Activated gamma-delta T cell treated with anti-CD3 and anti-CD28 coated beads, Interleukin-2, amount 50 U/mL, for 16 hours (primary cell): ENCODE data around the gene DPYSL5.
A peak's percentile ranks its signal among the peaks of the same experiment; 100 is the strongest.

ENCODE experiments used
- DNase-seq: peaks from one replicate; pipeline ENCODE4 v3.0.0-alpha.2; 2020; ENCODE audit warnings: low read depth

DPYSL5 gene

GRCh38 chr2:26968001-26968400 is 120.1 kb downstream of the DPYSL5 start:
- DNase-seq = no peak

- DNase-seq = no peak
These were observed 121.3 kb downstream of the DPYSL5 start for GRCh38 chr2:26969077-26969844.

GRCh38 chr2:26970244-26970927 is 122.5 kb downstream of the DPYSL5 start, which contains the start of gene MAPRE3:
Gene MAPRE3 (plus strand): TSS chr2:26970637. CDS start chr2:27022219, 51,582 bp downstream.
- DNase-seq = peak; percentile 66

- no peak for DNase-seq
These were observed 123.1 kb downstream of the DPYSL5 start for GRCh38 chr2:26970928-26971627.

GRCh38 chr2:26971911-26972786 is 124.2 kb downstream of the DPYSL5 start:
- no peak for DNase-seq

- DNase-seq = no peak
These were observed 126.4 kb downstream of the DPYSL5 start for GRCh38 chr2:26974352-26974751.

GRCh38 chr2:26975102-26975501 is 127.2 kb downstream of the DPYSL5 start:
- no peak for DNase-seq

- DNase-seq = no peak
These were observed 127.7 kb downstream of the DPYSL5 start for GRCh38 chr2:26975656-26976055.

- no peak for DNase-seq
These were observed 128.3 kb downstream of the DPYSL5 start for GRCh38 chr2:26976237-26976636.

GRCh38 chr2:26977012-26977411 is 129.1 kb downstream of the DPYSL5 start:
- no peak for DNase-seq

- DNase-seq = no peak
These were observed 130.2 kb downstream of the DPYSL5 start for GRCh38 chr2:26978061-26978596.

GRCh38 chr2:26979741-26980140 is 131.8 kb downstream of the DPYSL5 start:
- DNase-seq = no peak

GRCh38 chr2:26980971-26981370 is 133.0 kb downstream of the DPYSL5 start:
- no peak for DNase-seq

GRCh38 chr2:26982102-26982742 is 134.3 kb downstream of the DPYSL5 start:
- DNase-seq = no peak

- DNase-seq = no peak
These were observed 135.8 kb downstream of the DPYSL5 start for GRCh38 chr2:26983746-26984145.

GRCh38 chr2:26985807-26986206 is 137.9 kb downstream of the DPYSL5 start:
- no peak for DNase-seq

GRCh38 chr2:26986576-26986975 is 138.6 kb downstream of the DPYSL5 start:
- no peak for DNase-seq

- DNase-seq = no peak
These were observed 140.3 kb downstream of the DPYSL5 start for GRCh38 chr2:26988058-26988860.

GRCh38 chr2:26989156-26989555 is 141.2 kb downstream of the DPYSL5 start:
- no peak for DNase-seq

GRCh38 chr2:26991717-26992116 is 143.8 kb downstream of the DPYSL5 start:
- DNase-seq = no peak
